Uterus (tissue), 2 donors: ENCODE measurements around the gene GALNTL6.

Experiments
- CTCF ChIP-seq, 4 experiments: fragments of 200-600 bp in 2 of 4; fragments of 450-650 bp in 2 of 4; sonication (generic) in 2 of 4; IDR thresholded peaks; one replicate each; pipeline ENCODE4 v1.5.1; 2016 to 2019; ENCODE audit warnings: antibody characterized with exemption in 4 of 4, mild to moderate bottlenecking in 2 of 4, moderate library complexity in 1 of 4
- POLR2A ChIP-seq, 2 donors: fragments of 450-650 bp; IDR thresholded peaks; one replicate each; pipeline ENCODE4 v1.6.1; 2016; ENCODE audit warnings: antibody characterized with exemption in 2 of 2, mild to moderate bottlenecking in 1 of 2, moderate library complexity in 1 of 2

GRCh38 chr4:172887959-172888358 lies 1074.8 kb downstream of the GALNTL6 start:
- TF ChIP-seq CTCF (IDR thresholded peaks at IDR 0.05) (no peak), POLR2A (IDR thresholded peaks at IDR 0.05) (no peak)
